HT1080 (cell line): ENCODE measurements around the gene EGR4. TPM values are rescaled to one million over a fixed set of nuclear protein-coding genes. Genes with fewer than 3 reads are reported as not detected.
"Not testable (repeated sequence)": the region's sequence is repeated elsewhere in the genome, so short reads cannot be mapped to it uniquely, and the experiment has no call there.

Experiments
- DNase-seq: peaks from one replicate; pipeline ENCODE4 v3.0.0-alpha.2; 2015; ENCODE audit warnings: low read depth
- total RNA-seq: library from RNA; depleted of rRNA; stranded (reverse); fragments of >200 nt; shearing (Covaris generic); gene quantifications from 2 replicates; pipeline ENCODE4 v1.2.3, GENCODE V29; 2014

EGR4 gene
- total RNA-seq, 1 experiment from 2014 or later: not detected

GRCh38 chr2:73264332-73264606, 29.1 kb downstream of the EGR4 start:
- DNase-seq: no peak

- DNase-seq: no peak
Measured at GRCh38 chr2:73263540-73264331, 29.6 kb downstream of the EGR4 start.

GRCh38 chr2:73262691-73263429, 30.5 kb downstream of the EGR4 start:
- not testable (repeated sequence) for DNase-seq

GRCh38 chr2:73262108-73262651, 31.2 kb downstream of the EGR4 start:
- no peak for DNase-seq

GRCh38 chr2:73260338-73260984, 32.9 kb downstream of the EGR4 start:
- peak; percentile 33 for DNase-seq

GRCh38 chr2:73259704-73260337, 33.5 kb downstream of the EGR4 start:
- DNase-seq: no peak

- no peak for DNase-seq
Measured at GRCh38 chr2:73259276-73259675, 34.1 kb downstream of the EGR4 start.

- DNase-seq: no peak
Measured at GRCh38 chr2:73258913-73259215, 34.5 kb downstream of the EGR4 start.

- DNase-seq: no peak
Measured at GRCh38 chr2:73258186-73258912, 35.0 kb downstream of the EGR4 start.

GRCh38 chr2:73257425-73258125, 35.8 kb downstream of the EGR4 start:
- DNase-seq: no peak

- DNase-seq: no peak
Measured at GRCh38 chr2:73257021-73257420, 36.3 kb downstream of the EGR4 start.

- no peak for DNase-seq
Measured at GRCh38 chr2:73256618-73256922, 36.8 kb downstream of the EGR4 start.

GRCh38 chr2:73255907-73256617, 37.3 kb downstream of the EGR4 start:
- DNase-seq: no peak

GRCh38 chr2:73255007-73255644, 38.2 kb downstream of the EGR4 start:
- DNase-seq: no peak

GRCh38 chr2:73254343-73255006, 38.9 kb downstream of the EGR4 start:
- no peak for DNase-seq

GRCh38 chr2:73253901-73254300, 39.4 kb downstream of the EGR4 start:
- DNase-seq: no peak

GRCh38 chr2:73253400-73253799, 39.9 kb downstream of the EGR4 start:
- no peak for DNase-seq

- DNase-seq: no peak
Measured at GRCh38 chr2:73252238-73253027, 40.9 kb downstream of the EGR4 start.
